ENCODE results near the gene BTNL8.
A peak's percentile ranks its signal among the peaks of the same experiment; 100 is the strongest.

BTNL8 gene

DNA sequence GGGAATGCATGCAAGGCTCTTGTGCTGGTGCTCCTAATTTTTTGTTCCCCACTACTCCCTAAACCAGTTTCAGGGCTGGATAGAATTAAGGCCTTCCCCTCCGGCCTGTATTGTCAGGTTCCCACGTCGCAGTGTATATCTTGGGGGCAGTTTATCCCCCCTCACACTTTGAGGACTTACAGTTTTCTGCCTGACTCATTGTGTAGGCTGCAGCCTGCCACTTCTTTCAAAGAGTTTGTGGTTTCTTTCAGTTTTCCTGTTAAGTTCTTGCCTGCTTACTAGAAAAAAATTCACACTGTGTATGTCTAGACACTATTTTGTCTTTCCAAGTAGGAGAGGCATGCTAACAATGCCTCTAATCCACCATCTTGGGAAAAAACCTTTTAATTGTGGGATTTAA, 61.2 kb downstream of the BTNL8 start:
- TF ChIP-seq, protein P1, sequence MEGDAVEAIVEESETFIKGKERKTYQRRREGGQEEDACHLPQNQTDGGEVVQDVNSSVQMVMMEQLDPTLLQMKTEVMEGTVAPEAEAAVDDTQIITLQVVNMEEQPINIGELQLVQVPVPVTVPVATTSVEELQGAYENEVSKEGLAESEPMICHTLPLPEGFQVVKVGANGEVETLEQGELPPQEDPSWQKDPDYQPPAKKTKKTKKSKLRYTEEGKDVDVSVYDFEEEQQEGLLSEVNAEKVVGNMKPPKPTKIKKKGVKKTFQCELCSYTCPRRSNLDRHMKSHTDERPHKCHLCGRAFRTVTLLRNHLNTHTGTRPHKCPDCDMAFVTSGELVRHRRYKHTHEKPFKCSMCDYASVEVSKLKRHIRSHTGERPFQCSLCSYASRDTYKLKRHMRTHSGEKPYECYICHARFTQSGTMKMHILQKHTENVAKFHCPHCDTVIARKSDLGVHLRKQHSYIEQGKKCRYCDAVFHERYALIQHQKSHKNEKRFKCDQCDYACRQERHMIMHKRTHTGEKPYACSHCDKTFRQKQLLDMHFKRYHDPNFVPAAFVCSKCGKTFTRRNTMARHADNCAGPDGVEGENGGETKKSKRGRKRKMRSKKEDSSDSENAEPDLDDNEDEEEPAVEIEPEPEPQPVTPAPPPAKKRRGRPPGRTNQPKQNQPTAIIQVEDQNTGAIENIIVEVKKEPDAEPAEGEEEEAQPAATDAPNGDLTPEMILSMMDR (IDR thresholded peaks at IDR 0.05; ENCODE audit: low read depth, low read length): no peak
- peak in 1 of 2 donors; percentile 2 for DNase-seq (ENCODE audit: low read depth in 2 of 2)
- no peak overlapping the region for H3K4me3 ChIP-seq (replicated peaks in 1 of 2; ENCODE audit: low read depth in 2 of 2, low read length in 2 of 2)

DNA sequence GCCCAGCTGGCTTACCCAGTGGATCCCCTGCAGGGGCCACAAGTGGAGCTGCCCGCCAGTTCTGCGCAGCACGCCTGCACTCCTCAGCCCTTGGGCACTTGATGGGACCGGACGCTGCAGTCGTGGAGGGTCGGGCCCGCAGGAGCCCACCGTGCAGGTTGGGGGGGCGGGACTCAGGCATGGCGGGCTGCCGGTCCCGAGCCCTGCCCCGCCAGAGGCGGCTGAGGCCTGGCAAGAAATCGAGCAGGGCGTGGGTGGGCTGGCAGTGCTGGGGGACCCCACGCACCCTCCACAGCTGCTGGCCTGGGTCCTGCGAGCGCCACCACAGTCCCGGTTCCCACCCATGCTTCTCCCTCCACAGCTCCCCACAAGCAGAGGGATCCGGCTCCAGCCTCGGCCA, 70.4 kb downstream of the BTNL8 start:
- TF ChIP-seq, protein P1 (IDR thresholded peaks at IDR 0.05; ENCODE audit: low read depth, low read length): no peak
- no peak for DNase-seq (ENCODE audit: low read depth in 2 of 2)
- H3K4me3 ChIP-seq (replicated peaks in 1 of 2; ENCODE audit: low read depth in 2 of 2, low read length in 2 of 2): no peak overlapping the region

DNA sequence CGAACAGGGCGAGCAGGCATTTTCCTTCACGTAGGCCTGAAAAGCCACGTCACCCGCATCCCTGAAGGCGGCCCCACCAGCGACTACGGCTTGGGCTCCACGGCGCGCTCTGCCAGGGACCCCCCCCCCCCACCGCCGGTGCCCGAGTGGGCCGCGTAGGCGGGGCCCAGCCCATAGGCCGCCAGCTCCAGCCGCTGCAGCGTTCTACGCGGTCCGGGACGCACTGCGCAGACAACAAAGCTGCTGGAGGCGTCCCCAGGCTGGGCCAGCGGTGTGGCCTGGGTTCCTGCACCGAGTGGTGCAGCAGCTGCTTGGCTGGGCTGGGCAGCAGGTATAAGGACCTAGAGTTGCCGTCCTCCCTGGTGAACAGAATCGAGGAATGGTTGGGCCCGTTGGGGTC, 71.4 kb downstream of the BTNL8 start:
- no peak for DNase-seq (ENCODE audit: low read depth in 2 of 2)
- TF ChIP-seq, protein P1 (IDR thresholded peaks at IDR 0.05; ENCODE audit: low read depth, low read length): no peak
- no peak overlapping the region for H3K4me3 ChIP-seq (replicated peaks in 1 of 2; ENCODE audit: low read depth in 2 of 2, low read length in 2 of 2)

DNA sequence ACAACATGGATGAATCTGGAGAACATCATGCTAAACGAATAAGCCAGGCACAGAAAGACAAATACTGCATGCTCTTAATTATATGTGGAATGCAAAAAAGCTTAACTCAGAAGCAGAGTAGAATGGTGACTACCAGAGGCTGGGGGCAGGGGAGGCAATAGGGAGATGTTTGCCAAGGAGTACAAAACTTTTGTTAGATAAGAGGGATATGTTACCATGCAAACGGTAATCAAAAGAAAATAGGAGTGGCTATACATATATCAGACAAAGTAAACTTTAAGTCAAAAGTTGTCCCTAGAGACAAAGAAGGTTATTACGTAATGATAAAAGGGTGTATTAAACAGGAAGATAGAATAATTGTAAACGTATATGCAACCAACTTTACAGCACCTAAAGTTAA, 71.9 kb downstream of the BTNL8 start:
- TF ChIP-seq, protein P1 (IDR thresholded peaks at IDR 0.05; ENCODE audit: low read depth, low read length): no peak
- DNase-seq (ENCODE audit: low read depth in 2 of 2): no peak
- no peak overlapping the region for H3K4me3 ChIP-seq (replicated peaks in 1 of 2; ENCODE audit: low read depth in 2 of 2, low read length in 2 of 2)

DNA sequence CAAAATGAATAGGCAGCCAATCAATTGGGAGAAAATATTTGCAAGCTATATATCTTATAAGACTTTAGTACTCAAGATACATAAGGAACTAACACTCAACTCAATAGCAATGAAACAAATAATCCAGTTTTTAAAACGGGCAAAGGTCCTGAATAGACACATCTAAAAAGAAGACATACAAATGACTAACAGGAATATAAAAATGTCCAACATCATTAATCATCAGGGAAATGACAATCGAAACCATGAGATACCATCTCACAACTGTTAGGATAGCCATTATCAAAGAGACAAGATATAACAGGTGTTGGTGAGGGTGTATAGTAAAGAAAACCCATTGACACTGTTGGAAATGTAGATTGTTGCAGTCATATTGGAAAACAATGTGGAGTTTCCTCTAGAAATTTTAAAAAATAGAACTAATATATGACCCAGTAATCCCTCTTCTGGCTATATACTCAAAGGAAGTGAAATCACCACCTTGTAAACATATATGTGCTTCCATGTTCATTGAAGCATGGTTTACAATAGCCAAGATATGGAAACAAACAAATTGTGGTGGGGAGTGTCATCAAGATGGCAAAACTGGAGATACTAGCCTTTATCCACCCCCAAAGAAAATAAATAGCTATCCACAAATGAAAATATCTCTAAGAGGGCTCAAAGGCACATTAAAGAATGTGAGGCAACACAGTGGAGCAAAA, 75.8 kb downstream of the BTNL8 start:
- H3K4me3 ChIP-seq (replicated peaks in 1 of 2; ENCODE audit: low read depth in 2 of 2, low read length in 2 of 2): no peak overlapping the region
- TF ChIP-seq, protein P1 (IDR thresholded peaks at IDR 0.05; ENCODE audit: low read depth, low read length): no peak
- no peak for DNase-seq (ENCODE audit: low read depth in 2 of 2)

DNA sequence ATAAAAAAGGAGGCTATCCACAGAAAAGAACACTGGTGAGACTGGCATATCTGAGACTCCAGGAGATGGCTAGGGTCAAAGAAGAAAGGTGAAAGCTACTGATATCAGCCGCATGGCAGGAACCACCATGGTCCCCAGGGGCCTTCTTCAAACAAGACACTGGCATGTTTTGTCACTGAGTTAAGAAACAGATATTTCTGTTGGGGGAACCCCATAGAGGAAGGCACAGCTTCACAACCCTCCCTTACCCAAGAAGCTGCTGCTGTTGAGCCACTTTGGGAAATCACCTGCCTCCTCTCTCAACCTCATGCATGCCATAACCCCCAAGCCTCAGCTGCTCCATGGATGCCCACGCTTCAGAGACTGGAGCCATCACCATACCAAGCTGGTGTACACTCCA, 76.4 kb downstream of the BTNL8 start:
- no peak for DNase-seq (ENCODE audit: low read depth in 2 of 2)
- H3K4me3 ChIP-seq (replicated peaks in 1 of 2; ENCODE audit: low read depth in 2 of 2, low read length in 2 of 2): no peak overlapping the region

More for the DNA sequence above, 76.4 kb downstream of the BTNL8 start:
- TF ChIP-seq, protein P1 (IDR thresholded peaks at IDR 0.05; ENCODE audit: low read depth, low read length): no peak

Data from cardiac fibroblast (primary cell).